Cardiac fibroblast (primary cell): ENCODE measurements around the gene RPN1.

Experiments used
- DNase-seq, 2 donors: peaks; one replicate each; pipeline versions ENCODE4 v3.0.0 to v3.0.0-alpha.2; 2010; ENCODE audit warnings: low read depth in 2 of 2
- H3K4me3 ChIP-seq, 2 donors: replicated peaks in 1 of 2; 1 replicate in 1 of 2; 2 replicates in 1 of 2; pipeline ENCODE4 v1.5.1; 2011; ENCODE audit warnings: low read depth in 2 of 2, low read length in 2 of 2, mild to moderate bottlenecking in 2 of 2, moderate library complexity in 1 of 2
- TF ChIP-seq, protein P1 (sequence below): IDR thresholded peaks from one replicate; pipeline ENCODE4 v1.5.1; 2011; ENCODE audit warnings: low read depth, mild to moderate bottlenecking, low read length, inconsistent platforms

The RPN1 gene

DNA sequence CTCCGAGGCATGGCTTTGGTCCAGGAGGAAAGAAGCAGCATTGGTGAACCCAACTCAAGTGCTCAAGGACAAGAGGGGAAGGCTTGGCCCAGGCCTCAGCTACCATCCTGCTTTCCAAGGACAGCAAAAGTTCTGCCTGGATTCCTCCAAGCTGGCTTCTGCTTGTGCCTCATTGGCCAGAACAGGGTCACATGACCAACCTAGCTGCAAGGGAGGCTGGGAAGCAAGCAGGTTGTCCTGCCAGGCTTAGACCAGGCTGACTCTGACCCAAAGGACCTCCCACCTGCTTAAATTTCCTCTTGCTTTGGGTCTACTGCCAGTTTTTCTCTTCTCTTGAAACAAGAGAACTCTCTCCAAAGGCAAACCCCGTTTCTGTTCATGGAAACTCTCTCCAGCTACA is 70.7 kb downstream of the RPN1 start:
- H3K4me3 ChIP-seq = no peak overlapping the region
- TF ChIP-seq, protein P1, sequence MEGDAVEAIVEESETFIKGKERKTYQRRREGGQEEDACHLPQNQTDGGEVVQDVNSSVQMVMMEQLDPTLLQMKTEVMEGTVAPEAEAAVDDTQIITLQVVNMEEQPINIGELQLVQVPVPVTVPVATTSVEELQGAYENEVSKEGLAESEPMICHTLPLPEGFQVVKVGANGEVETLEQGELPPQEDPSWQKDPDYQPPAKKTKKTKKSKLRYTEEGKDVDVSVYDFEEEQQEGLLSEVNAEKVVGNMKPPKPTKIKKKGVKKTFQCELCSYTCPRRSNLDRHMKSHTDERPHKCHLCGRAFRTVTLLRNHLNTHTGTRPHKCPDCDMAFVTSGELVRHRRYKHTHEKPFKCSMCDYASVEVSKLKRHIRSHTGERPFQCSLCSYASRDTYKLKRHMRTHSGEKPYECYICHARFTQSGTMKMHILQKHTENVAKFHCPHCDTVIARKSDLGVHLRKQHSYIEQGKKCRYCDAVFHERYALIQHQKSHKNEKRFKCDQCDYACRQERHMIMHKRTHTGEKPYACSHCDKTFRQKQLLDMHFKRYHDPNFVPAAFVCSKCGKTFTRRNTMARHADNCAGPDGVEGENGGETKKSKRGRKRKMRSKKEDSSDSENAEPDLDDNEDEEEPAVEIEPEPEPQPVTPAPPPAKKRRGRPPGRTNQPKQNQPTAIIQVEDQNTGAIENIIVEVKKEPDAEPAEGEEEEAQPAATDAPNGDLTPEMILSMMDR = no peak
- no peak for DNase-seq

DNA sequence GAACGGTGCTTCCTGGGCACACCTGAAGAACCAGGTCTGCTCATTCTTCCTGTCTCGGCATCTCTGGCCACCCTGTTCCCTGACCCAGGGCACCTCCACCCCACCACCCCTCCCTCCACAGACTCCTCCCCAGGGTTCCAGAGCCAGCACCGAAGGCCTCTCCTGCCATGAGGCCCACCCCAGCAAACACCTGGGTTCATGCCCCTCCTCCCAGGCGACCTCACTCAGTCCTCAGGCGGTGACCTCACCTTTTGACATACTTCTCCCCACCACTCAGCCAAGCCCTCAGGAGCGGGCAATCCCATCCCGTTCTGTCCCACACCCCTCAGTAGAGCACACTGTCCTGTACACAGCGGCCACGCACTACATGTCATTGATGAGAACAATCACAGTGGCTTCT is 72.3 kb downstream of the RPN1 start:
- no peak overlapping the region for H3K4me3 ChIP-seq
- TF ChIP-seq, protein P1 = no peak
- no peak for DNase-seq

DNA sequence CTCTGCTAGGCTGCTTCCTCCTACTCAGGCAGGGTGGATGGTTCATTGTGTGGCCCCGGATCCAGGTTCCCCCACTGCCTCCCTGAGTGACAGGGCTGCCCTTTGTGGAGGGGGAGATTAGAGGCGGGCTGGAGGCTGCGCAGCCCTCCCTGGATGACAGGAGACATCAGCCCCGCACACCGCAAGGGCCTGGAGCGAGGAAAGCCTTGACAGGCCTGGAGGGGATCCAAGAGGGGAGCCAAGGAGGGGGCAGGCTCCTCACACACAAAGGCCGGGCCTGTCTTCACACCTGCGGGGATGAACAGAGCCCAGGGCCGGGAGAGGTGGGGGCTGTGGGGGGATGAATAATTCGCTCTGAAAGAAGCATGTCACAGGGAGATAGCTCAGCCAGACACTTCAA is 72.9 kb downstream of the RPN1 start:
- H3K4me3 ChIP-seq = no peak overlapping the region
- TF ChIP-seq, protein P1 = no peak
- no peak for DNase-seq

DNA sequence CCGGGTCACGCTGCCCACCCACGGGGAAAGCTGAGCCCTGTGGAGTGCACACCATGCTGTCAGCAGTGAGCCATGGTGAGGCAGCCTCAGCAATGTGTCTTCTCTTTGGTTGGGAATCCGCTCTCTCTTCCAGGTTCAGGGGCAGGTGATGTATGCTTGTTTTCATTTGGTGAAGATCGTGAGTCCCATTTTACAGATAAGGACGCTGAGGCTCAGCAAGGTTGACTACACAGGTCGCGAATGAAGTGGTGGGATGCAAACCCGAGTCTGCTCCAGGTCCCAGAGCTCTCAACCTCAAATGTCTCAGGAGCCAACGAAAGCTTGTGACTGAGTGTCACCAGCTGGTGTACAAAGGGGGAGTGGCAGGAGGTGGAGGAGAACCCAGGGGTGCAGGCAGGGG is 74.3 kb downstream of the RPN1 start:
- no peak for DNase-seq
- no peak overlapping the region for H3K4me3 ChIP-seq
- TF ChIP-seq, protein P1 = no peak

DNA sequence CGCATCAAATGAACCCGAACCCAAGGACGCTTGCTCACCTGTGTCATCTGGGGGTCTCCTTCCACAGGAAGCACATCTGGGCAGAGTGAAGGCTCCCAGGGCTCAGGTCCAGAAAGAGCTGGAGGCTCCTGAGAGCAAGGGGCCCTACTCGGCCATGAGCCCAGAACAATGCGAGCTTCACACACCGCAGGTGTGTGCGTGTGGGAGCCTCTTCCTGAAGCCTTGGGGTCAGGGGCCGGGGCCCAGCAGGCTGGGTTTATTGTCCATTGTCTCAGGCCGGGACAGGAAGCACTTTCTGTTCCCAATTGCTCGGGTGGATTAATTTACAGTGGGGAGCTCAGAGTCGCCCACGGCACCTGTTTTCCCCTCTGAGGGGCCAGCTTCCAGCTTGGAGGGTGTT is 74.8 kb downstream of the RPN1 start:
- no peak overlapping the region for H3K4me3 ChIP-seq
- TF ChIP-seq, protein P1 = no peak
- DNase-seq = no peak

DNA sequence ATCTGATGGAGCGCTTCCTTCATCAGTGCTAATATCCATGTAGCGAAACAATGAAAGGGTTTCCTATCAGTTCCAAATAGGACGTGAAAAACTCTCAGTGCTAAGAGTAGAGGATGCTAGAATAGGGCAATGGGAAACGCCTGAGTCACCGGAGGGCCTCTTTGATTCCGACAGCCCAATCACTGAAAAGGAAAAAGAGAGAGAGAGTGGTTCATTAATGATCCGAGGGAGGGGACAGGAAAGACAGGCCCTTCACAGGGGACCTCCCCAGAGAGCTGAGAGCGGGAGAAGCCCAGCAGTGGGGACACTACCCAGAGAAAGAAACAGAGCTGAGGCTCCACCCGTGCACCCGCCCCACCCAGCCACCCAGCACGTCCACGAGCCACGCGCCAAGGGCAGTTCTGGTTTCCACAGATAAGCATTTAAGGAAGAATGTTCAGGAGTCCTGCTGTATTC is 76.9 kb downstream of the RPN1 start:
- no peak for DNase-seq
- no peak overlapping the region for H3K4me3 ChIP-seq
- TF ChIP-seq, protein P1 = no peak

DNA sequence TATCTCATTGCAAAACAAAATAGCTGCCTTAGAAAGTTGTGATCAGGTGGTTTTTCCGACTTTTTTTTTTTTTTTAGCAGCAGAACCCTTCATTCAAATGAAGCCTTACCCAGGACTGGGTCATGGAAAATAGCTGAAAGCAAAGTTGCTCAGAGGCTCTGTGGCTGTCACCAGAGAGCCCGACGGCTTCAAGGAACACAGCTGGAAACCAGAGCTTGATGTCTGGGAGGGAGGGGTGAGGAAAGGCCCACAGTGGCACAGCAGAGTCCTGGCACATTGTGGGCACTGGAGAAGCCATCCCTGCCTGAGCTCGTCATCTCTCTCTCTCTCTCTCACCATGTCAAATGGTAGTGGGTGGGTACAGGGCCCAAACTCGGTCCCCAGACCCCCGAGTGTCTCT is 77.5 kb downstream of the RPN1 start:
- no peak overlapping the region for H3K4me3 ChIP-seq
- no peak for DNase-seq
- TF ChIP-seq, protein P1 = no peak
